ENCODE results near the gene STRN4. TPM values are rescaled to one million over a fixed set of nuclear protein-coding genes. Genes with fewer than 3 reads are reported as not detected.
"Not testable (repeated sequence)": the region's sequence is repeated elsewhere in the genome, so short reads cannot be mapped to it uniquely, and the experiment has no call there.

The STRN4 gene
- total and polyA plus RNA-seq, 9 of the 15 experiments (the other 6 are each of a cell fraction or from before 2014, with no cell fraction given) = 0.62 to 83.7 (median 36.9) TPM

GRCh38 chr19:46712768-46713338 is 33.4 kb downstream of the STRN4 start:
- H3K9me3 ChIP-seq (replicated peaks; ENCODE audit: control insufficient read depth, insufficient read depth, low read depth, low read length); H3K27me3 ChIP-seq (ENCODE audit: control insufficient read depth in 2 of 2, insufficient read depth in 2 of 2, low read length in 2 of 2); H3K9ac ChIP-seq (ENCODE audit: insufficient read depth in 1 of 2, low read depth in 2 of 2, low read length in 2 of 2); H3K27ac ChIP-seq (ENCODE audit: extremely low read depth, low read depth, low read length); H4K20me1 ChIP-seq (replicated peaks; ENCODE audit: control insufficient read depth, insufficient read depth, low read length); H2AFZ ChIP-seq (ENCODE audit: low read depth, low read length); BruUV-seq (replicated peaks); FAIRE-seq; ATAC-seq; intact Hi-C loops (cut with micrococcal nuclease); in situ Hi-C loops (cut with MboI); H3K9me1 ChIP-seq (ENCODE audit: control insufficient read depth, insufficient read depth, low read length); DNase-seq (ENCODE audit: extremely low read depth in 1 of 4, low spot score in 3 of 4); CTCF ChIA-PET (ENCODE audit: low intra/inter-chr PET ratio); H3K4me3 ChIP-seq; H3K4me2 ChIP-seq (ENCODE audit: insufficient read depth, low read length): not testable (repeated sequence)
- Histone ChIP-seq H3K79me2 (ENCODE audit: control insufficient read depth, insufficient read depth, low read length) (peaks cover 27% of the 10 kb centered on the region), H3K4me1 (replicated peaks in 1 of 2; ENCODE audit: control insufficient read depth in 2 of 2, insufficient read depth in 2 of 2, low read length in 2 of 2) (peaks cover 16 to 44% of the 10 kb centered on the region in 2 experiments), H3K36me3 (ENCODE audit: control insufficient read depth, insufficient read depth, low read length) (peaks cover 22% of the 10 kb centered on the region; the same call in 2 of the 3 replicates)
- WGBS (ENCODE audit: insufficient coverage, low coverage, missing lambda C conversion rate) = 98% methylated on average over 4 of the region's 6 CpGs
- TF ChIP-seq ZNF121 (CRISPR knock-in tag; conservative IDR thresholded peaks at IDR 0.05) = peak; percentile 29; the same call in 1 of the 2 replicates
- POLR2A ChIA-PET = interaction anchor here (0.6 to 2.3 kb wide), 3 partner anchors 10 to 16 kb away, joined by 3 to 10 read pairs (median 3); no protein-coding TSS in a partner anchor

- peaks cover 26% of the 10 kb centered on the region; the same call in 2 of the 3 replicates for H3K36me3 ChIP-seq (ENCODE audit: control insufficient read depth, insufficient read depth, low read length)
- no peak overlapping the region for H3K9ac ChIP-seq (ENCODE audit: insufficient read depth in 1 of 2, low read depth in 2 of 2, low read length in 2 of 2)
- no peak overlapping the region for H3K4me2 ChIP-seq (ENCODE audit: insufficient read depth, low read length)
- H3K27me3 ChIP-seq (ENCODE audit: control insufficient read depth in 2 of 2, insufficient read depth in 2 of 2, low read length in 2 of 2) = no peaks in the 10 kb centered on the region
- no peak overlapping the region for H3K27ac ChIP-seq (ENCODE audit: extremely low read depth, low read depth, low read length)
- FAIRE-seq = no peak
- H3K4me3 ChIP-seq = no peak overlapping the region
- POLR2A ChIA-PET = interaction anchor here (0.6 to 1.1 kb wide), 5 partner anchors 11 to 148 kb away, joined by 3 to 8 read pairs (median 4); partner anchors contain the start of gene DACT3
- CTCF ChIA-PET (ENCODE audit: low intra/inter-chr PET ratio) = no interaction called here
- peaks cover 12 to 24% of the 10 kb centered on the region in 2 experiments for H3K4me1 ChIP-seq (replicated peaks in 1 of 2; ENCODE audit: control insufficient read depth in 2 of 2, insufficient read depth in 2 of 2, low read length in 2 of 2)
- in situ Hi-C loops (cut with MboI) (no loop called here), intact Hi-C loops (cut with micrococcal nuclease) (no loop called here)
- H4K20me1 ChIP-seq (replicated peaks; ENCODE audit: control insufficient read depth, insufficient read depth, low read length) = no peaks in the 10 kb centered on the region
- peaks cover 16% of the 10 kb centered on the region for H3K79me2 ChIP-seq (ENCODE audit: control insufficient read depth, insufficient read depth, low read length)
- 72% methylated on average over 14 of the region's 25 CpGs for WGBS (ENCODE audit: insufficient coverage, low coverage, missing lambda C conversion rate)
- BruUV-seq (replicated peaks) = no TSS peak
- no peak overlapping the region for H2AFZ ChIP-seq (ENCODE audit: low read depth, low read length)
- no peaks in the 10 kb centered on the region for H3K9me3 ChIP-seq (replicated peaks; ENCODE audit: control insufficient read depth, insufficient read depth, low read depth, low read length)
- H3K9me1 ChIP-seq (ENCODE audit: control insufficient read depth, insufficient read depth, low read length) = no peaks in the 10 kb centered on the region
- DNase-seq (ENCODE audit: extremely low read depth in 1 of 4, low spot score in 3 of 4) = peak; percentile 41 to 71 (median 69)
- ATAC-seq = peak; percentile 63
- TF ChIP-seq MBD2 (IDR thresholded peaks at IDR 0.05; ENCODE audit: borderline replicate concordance, low read depth) (no peak), ZBTB33 (CRISPR knock-in tag; IDR thresholded peaks at IDR 0.05) (peak; percentile 74; the same call in 1 of the 2 replicates), ZEB2 (IDR thresholded peaks at IDR 0.05) (no peak), PBX2 (CRISPR knock-in tag; IDR thresholded peaks at IDR 0.05; ENCODE audit: low read depth) (no peak), PBX2 (tag; conservative IDR thresholded peaks at IDR 0.05; ENCODE audit: low read depth) (no peak), HMGXB4 (CRISPR knock-in tag; IDR thresholded peaks at IDR 0.05) (no peak)
Observed at GRCh38 chr19:46710687-46711086, 35.6 kb downstream of the STRN4 start.
